ENCODE measurements around the gene PARPBP.
"Not testable (repeated sequence)": the region's sequence is repeated elsewhere in the genome, so short reads cannot be mapped to it uniquely, and the experiment has no call there.

PARPBP gene

DNA sequence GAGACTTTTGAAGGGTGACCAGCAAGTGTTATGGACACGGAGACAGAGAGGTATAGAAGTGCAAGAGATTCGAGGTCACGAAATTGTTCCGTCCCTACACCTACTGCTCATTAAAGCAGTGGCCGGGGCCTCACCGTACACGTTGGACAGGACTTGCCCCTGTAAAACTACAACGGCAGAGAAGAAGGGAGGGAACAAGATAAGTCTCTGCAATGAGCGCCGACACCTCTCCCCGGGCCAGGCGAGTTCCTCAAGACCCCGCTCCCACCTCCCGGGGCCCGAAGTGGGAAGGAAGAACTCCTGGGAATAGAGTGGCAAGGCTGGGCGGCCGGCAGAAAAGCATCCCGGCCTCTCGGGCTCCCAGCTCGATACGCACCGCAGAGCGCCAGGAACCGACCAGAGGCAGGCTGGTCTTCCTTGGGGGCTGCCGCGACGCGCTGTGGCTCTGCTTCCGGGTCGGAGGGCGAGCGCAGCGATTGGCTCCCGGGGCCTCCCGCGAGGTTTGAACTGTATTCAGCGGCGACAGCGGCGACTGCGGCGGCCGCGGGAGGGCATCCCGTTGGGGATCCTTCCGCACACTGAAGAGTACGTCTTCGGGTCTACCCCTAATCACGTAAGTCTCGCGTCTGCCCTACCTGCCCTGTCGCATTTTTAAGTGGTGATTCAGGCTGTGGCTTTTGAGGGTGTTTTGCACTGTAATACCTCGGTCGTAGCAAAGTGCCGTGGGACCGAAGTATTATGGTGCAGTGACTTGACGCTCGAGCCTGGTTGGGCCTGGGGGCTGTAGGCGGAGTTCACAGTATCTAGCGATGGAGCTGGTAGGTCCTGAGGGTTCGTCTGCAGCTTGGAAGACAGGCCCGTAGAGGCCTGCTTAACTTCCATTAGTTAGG, at the start of gene PARPBP, which contains the start of gene NUP37:
Gene PARPBP, plus strand, starts transcription at position 510 of the 890 bp plus-strand sequence. CDS start 3,706 bp downstream, outside the sequence.
Gene NUP37, minus strand, starts transcription at position 441 of the 890 bp plus-strand sequence. CDS start 1,596 bp downstream, outside the sequence.
- peak; percentile 84 to 94 for DNase-seq

DNA sequence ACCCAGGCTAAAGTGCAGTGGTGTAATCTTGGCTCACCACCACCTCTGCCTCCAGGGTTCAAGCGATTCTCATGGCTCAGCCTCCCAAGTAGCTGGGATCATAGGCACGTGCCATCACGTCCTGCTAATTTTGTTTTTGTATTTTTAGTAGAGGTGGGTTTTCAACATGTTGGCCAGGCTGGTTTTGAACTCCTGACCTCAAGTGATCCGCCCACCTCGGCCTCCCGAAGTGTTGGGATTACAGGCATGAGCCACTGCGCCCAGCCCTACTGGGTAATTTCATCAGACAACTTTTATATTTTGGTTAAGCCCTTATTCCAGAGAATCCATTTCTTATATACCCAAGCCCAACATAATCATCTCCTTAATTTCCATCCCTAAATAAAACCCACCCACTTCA, 47.9 kb upstream of the PARPBP start:
- DNase-seq: not testable (repeated sequence)

GRCh38 chr12:102080842-102081241, 39.1 kb upstream of the PARPBP start:
- DNase-seq: no peak

DNA sequence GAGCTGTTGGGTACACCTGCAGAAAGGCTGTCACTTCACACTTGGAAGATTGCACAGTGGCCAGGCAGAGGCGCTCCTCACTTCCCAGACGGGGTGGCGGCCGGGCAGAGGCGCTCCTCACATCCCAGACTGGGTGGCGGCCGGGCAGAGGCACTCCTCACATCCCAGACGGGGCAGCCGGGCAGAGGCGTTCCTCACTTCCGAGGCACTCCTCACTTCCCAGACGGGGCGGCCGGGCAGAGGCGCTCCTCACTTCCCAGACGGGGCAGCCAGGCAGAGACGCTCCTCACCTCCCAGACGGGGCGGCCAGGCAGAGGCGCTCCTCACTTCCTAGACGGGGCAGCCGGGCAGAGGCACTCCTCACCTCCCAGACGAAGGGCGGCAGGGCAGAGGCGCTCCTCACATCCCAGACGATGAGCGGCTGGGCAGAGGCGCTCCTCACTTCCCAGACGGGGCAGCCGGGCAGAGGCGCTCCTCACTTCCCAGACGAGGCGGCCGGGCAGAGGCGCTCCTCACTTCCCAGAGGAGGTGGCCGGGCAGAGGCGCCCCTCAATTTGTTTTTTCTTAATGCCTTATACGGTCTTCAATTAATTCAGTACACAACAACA, 30.7 kb upstream of the PARPBP start:
- DNase-seq: not testable (repeated sequence)

DNA sequence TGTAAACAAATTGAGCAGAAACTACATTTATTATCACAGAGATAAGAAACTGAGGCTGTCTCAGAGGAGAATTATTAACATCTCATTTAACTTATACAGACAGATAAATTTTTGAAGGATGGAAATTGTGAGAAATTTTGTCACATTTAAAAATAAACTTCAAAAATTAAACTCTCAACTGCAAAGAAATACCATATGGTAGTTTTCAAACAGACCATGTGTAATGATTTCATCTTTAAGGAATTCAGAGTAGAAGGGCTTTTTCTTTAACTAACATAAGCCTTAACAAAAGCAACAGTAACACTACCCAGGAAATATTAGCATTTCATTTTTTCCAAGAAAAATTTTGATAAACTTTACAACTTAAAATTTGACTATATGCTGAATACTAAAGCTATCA, 26.7 kb upstream of the PARPBP start:
- DNase-seq: no peak

DNA sequence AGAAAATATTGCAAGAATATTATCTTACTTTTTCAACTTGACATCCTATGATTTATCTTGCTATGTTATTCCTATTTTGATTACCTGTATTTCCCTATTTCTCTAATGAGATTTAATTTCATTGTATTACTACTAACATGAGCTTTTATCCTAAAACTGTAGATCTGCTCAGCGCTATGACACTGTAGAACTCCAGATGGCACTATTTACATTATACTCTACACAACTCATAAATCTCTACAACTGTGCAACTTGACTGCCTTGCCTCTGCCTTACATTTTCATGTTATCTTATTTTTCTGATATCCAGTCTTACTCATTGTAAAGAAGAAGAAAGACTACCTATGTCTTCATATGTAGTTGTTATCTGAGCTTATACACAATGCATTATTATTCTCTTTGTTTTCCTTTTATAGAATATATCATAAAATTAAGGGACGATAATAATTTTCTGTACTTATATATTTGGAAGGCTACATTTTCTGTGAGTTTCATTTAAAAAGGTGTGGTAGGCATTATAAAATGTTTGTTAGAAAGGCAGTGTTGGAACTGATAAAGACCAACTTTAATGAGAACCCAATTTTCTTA, 24.2 kb upstream of the PARPBP start:
- DNase-seq: peak in 1 of 2 experiments; percentile 48

DNA sequence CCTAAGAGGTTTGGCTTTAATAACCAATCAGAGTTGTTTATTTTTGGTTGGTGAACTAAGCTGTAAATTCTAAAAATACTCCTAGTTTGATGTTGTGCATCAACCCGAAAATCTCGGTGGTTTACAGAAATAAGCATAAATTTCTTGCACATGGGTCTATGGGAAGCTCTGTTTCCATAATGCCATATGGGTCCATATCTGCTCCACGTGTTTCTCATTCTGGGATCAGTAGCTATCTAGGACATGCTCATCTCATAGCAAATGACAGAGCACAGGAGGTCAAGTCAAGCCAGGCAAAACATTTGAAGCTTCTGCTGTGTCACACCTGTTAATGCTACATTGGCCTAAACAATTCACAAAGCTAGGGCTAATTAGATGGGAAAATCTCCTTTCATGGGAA, 23.1 kb upstream of the PARPBP start:
- no peak for DNase-seq

- no peak for DNase-seq
Measured at GRCh38 chr12:102106905-102107304, 13.1 kb upstream of the PARPBP start.

DNA sequence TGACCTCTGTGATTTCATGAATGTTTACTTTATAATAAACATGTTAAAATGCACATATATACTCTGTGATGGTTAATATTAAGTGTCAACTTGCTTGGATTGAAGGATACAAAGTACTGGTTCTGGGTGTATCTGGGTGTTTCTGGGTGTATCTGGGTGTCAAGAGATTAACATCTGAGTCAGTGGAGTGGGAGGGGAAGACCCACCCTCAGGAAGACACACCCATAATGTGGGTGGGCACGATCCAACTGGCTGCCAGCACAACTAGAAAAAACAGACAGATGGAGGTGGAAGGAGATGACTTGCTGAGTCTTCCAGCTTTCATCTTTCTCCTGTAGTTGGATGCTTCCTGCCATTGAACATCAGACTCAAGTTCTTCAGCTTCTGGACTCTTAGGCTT, 12.0 kb upstream of the PARPBP start:
- no peak for DNase-seq

GRCh38 chr12:102110782-102111181, 9.2 kb upstream of the PARPBP start:
- no peak for DNase-seq

DNA sequence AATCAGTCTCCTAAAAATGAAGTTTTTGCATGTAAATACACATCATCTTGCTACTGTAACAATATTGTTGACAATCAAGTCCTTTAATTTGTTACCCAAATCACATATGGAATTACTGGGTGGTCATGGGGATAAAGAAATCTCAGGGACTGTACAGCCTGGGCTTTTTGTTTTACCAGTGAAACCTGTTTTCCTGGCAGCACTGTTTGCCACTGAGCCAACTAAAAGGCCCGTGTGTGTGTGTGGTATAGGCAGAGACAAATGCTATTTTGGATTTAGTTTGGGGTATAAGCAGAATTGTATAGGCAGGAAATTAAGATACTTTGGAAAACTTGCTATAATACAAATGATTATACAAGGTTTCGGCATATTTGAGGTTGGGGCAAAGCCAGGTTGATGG, 5.8 kb upstream of the PARPBP start:
- DNase-seq: no peak

DNA sequence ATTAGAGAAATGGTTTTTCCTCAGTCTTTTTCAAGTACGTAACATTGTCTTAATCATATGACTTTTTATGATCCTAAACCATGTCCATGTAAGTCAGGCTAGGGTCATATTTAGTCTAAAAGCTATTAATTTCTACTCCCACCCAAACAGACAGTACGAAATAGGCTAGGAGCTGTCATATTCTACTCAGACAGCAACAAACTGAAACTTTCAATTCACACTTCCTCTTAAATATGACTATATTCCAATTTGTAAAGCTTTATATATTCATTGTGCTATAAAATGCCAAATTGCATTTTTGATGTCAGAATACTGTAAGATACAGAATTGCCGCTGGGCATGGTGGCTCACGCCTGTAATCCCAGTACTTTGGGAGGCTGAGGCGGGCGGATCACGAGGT, 3.6 kb upstream of the PARPBP start:
- DNase-seq: no peak

DNA sequence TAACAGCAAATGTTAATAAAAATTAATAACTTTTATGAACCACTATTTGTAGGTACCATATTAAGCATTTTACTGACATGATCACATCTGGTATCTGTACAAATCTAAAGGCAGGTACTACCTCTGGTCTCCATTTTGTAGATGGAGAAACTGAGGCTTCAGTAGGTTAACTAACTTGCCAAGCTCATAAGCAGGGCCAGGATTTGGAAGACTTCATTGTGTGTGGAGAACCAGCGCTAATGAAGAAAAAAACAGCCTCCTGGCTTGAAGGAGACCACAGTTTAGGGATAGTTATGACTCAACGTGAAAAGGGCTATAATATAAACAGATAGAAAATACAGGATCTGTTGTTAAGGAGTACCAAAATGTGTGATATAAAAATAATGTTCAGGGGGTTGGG, 1.1 kb upstream of the PARPBP start:
- DNase-seq: no peak

GRCh38 chr12:102120564-102120873, 536 bp downstream of the PARPBP start:
- peak in 1 of 2 experiments; percentile 51 for DNase-seq

- DNase-seq: peak in 1 of 2 experiments; percentile 25
Measured at GRCh38 chr12:102120886-102121285, 903 bp downstream of the PARPBP start.

- not testable (repeated sequence) for DNase-seq
Measured at GRCh38 chr12:102121328-102121727, 1.3 kb downstream of the PARPBP start.

DNA sequence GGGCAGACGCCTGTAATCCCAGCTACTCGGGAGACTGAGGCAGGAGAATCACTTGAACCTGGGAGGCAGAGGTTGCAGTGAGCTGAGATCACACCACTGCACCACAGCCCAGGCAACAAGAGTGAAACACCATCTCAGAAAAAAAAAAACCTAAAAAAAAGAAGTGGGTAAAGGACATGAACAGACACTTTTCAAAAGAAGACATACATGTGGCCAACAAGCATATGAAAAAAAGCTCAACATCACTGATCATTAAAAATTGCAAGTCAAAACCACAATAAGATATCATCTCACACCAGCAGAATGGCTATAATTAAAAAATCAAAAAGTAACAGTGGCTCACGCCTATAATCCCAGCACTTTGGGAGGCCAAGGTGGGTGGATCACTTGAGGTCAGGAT, 10.7 kb downstream of the PARPBP start:
- not testable (repeated sequence) for DNase-seq

- not testable (repeated sequence) for DNase-seq
Measured at GRCh38 chr12:102131442-102131841, 11.5 kb downstream of the PARPBP start.

DNA sequence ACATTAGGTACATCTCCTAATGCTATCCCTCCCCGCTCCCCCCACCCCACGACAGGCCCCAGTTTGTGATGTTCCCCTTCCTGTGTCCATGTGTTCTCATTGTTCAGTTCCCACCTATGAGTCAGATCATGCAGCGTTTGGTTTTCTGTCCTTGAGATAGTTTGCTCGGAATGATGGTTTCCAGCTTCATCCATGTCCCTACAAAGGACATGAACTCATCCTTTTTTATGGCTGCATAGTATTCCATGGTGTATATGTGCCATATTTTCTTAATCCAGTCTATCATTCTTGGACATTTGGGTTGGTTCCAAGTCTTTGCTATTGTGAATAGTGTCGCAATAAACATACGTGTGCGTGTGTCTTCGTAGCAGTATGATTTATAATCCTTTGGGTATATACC, 17.6 kb downstream of the PARPBP start:
- not testable (repeated sequence) for DNase-seq

DNA sequence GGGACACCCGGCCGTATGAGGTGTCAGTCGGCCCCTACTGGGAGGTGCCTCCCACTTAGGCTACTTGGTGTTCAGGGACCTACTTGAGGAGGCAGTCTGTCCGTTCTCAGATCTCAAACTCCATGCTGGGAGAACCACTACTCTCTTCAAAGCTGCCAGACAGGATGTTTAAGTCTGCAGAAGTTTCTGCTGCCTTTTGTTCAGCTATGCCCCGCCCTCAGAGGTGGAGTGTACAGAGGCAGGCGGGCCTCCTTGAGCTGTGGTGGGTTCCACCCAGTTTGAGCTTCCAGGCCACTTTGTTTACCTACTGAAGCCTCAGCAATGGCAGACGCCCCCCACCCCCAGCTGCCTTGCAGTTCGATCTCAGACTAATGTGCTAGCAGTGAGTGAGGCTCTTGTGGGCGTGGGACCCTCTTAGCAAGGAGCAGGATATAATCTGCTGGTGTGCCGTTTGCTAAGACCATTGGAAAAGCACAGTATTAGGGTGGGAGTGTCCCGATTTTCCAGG, 22.9 kb downstream of the PARPBP start:
- not testable (repeated sequence) for DNase-seq

GRCh38 chr12:102144221-102144620, 24.2 kb downstream of the PARPBP start:
- DNase-seq: no peak

DNA sequence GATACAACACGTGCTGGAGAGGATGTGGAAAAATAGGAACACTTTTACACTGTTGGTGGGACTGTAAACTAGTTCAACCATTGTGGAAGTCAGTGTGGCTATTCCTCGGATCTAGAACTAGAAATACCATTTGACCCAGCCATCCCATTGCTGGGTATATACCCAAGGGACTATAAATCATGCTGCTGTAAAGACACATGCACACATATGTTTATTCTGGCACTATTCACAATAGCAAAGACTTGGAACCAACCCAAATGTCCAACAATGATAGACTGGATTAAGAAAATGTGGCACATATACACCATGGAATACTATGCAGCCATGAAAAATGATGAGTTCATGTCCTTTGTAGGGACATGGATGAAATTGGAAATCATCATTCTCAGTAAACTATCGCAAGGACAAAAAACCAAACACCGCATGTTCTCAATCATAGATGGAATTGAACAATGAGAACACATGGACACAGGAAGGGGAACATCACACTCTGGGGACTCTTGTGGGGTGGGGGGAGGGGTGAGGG, 27.1 kb downstream of the PARPBP start:
- DNase-seq: not testable (repeated sequence)

- DNase-seq: not testable (repeated sequence)
Measured at GRCh38 chr12:102155206-102155605, 35.2 kb downstream of the PARPBP start.

All from SW 1271 (cell line).